H1 (cell line): ENCODE data around the gene PATL2.

ENCODE experiments used
- GABPA ChIP-seq: IDR thresholded peaks from 2 replicates; pipeline ENCODE4 v1.6.1; 2011; ENCODE audit warnings: mild to moderate bottlenecking, low read length, moderate library complexity, borderline replicate concordance; ENCODE audit not compliant: insufficient read depth
- KDM1A ChIP-seq: fragments of 200-600, 300-600 bp; sonication (generic); IDR thresholded peaks from 2 replicates; pipeline ENCODE4 v1.7.1; 2016; ENCODE audit warnings: mild to moderate bottlenecking, low read length, borderline replicate concordance
- MAFK ChIP-seq: IDR thresholded peaks from 2 replicates; pipeline ENCODE4 v1.6.1; 2012; ENCODE audit warnings: low read depth, mild to moderate bottlenecking, improper control_type of control experiment, low read length
- POLR2AphosphoS5 ChIP-seq: IDR thresholded peaks from 2 replicates; pipeline ENCODE4 v1.6.1; 2011; ENCODE audit warnings: low read depth, low read length
- TF ChIP-seq, protein P1 (sequence below), 3 experiments: IDR thresholded peaks; 1 replicate in 2 of 3; 2 replicates in 1 of 3; pipeline versions ENCODE4 v1.5.1 to v1.6.1; 2011; ENCODE audit warnings: low read length in 3 of 3, mild to moderate bottlenecking in 3 of 3, inconsistent platforms in 2 of 3, low read depth in 1 of 3, moderate library complexity in 1 of 3; ENCODE audit not compliant: insufficient read depth in 1 of 3; ENCODE audit errors: control extremely low read depth in 1 of 3
- TF ChIP-seq, protein P2 (sequence below): IDR thresholded peaks from 2 replicates; pipeline ENCODE4 v1.6.1; 2011; ENCODE audit warnings: low read depth, mild to moderate bottlenecking, low read length; ENCODE audit not compliant: insufficient read depth

GRCh38 chr15:44656298-44656697, 54.8 kb downstream of the PATL2 start:
- TF ChIP-seq KDM1A (no peak), GABPA (no peak), POLR2AphosphoS5 (no peak), MAFK (no peak)
- TF ChIP-seq, protein P1, sequence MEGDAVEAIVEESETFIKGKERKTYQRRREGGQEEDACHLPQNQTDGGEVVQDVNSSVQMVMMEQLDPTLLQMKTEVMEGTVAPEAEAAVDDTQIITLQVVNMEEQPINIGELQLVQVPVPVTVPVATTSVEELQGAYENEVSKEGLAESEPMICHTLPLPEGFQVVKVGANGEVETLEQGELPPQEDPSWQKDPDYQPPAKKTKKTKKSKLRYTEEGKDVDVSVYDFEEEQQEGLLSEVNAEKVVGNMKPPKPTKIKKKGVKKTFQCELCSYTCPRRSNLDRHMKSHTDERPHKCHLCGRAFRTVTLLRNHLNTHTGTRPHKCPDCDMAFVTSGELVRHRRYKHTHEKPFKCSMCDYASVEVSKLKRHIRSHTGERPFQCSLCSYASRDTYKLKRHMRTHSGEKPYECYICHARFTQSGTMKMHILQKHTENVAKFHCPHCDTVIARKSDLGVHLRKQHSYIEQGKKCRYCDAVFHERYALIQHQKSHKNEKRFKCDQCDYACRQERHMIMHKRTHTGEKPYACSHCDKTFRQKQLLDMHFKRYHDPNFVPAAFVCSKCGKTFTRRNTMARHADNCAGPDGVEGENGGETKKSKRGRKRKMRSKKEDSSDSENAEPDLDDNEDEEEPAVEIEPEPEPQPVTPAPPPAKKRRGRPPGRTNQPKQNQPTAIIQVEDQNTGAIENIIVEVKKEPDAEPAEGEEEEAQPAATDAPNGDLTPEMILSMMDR (IDR thresholded peaks at IDR 0.05; ENCODE audit: control extremely low read depth in 1 of 3, insufficient read depth in 1 of 3, low read depth in 1 of 3, low read length in 3 of 3), result no peak
- TF ChIP-seq, protein P2, sequence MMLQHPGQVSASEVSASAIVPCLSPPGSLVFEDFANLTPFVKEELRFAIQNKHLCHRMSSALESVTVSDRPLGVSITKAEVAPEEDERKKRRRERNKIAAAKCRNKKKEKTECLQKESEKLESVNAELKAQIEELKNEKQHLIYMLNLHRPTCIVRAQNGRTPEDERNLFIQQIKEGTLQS, result no peak
